ENCODE results near the gene PNN.
"Not testable (repeated sequence)": the region's sequence is repeated elsewhere in the genome, so short reads cannot be mapped to it uniquely, and the experiment has no call there.

The PNN gene

GRCh38 chr14:39230416-39231035 is 55.5 kb downstream of the PNN start:
- no peak for DNase-seq

DNA sequence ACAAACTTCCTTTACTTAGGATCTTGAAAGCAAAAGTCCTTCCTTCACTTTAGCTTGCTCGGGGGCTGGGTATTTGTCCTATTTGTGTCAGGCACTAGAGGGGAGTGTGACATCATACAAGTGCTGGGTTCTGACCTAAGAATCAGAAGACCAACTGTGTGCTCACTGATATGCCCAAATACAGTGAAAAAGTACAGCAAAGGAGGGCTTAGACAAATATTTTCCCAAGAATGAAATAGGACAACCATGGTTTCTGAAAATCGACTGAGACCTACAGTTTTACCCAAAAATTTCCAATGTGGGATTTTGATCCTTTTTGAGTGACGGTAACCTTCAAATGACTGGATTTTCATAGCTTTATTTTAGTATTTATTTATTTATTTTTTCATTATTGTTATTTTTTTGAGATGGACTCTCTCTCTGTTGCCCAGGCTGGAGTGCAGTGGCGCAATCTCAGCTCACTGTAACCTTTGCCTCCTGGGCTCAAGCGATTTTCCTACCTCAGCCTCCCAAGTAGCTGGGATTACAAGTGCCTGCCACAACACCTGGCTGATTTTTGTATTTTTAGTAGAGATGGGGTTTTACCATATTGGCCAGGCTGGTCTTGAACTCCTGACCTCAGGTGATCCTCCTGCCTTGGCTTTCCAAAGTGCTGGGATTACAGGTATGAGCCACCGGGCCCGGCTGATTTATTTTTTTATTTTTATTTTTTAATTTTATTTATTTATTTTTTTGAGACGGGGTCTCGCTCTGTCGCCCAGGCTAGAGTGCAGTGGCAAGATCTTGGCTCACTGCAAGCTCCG is 56.9 kb downstream of the PNN start:
- DNase-seq, result not testable (repeated sequence)
